OCI-LY7 (cell line): ENCODE data around the gene PIGN. TPM values are rescaled to one million over a fixed set of nuclear protein-coding genes. Genes with fewer than 3 reads are reported as not detected.
A peak's percentile ranks its signal among the peaks of the same experiment; 100 is the strongest.

Source experiments
- BruUV-seq: library from RNA; stranded (reverse); fragments of 400-500 nt; replicated peaks from 2 replicates; lab custom pipeline; 2021; lab: Mats Ljungman, UMichigan
- CTCF ChIA-PET: fragments of 300-600 bp; sonication (Branson Sonifier 250); formaldehyde crosslinking; loops from one replicate; lab custom pipeline; 2022; ENCODE audit warnings: antibody characterized with exemption; ENCODE audit not compliant: unreplicated experiment; lab: Charles Lee
- POLR2A ChIA-PET: fragments of 300-600 bp; sonication (Branson Sonifier 250); formaldehyde crosslinking; loops from one replicate; lab custom pipeline; 2022; ENCODE audit warnings: antibody characterized with exemption; lab: Charles Lee
- DNase-seq: peaks from one replicate; pipeline ENCODE4 v3.0.0-alpha.2; 2015; ENCODE audit warnings: low spot score
- H2AFZ ChIP-seq: fragments of 200-600 bp; sonication (generic), shearing (Covaris generic); 2 replicates; pipeline ENCODE4 v1.6.1; 2014; ENCODE audit warnings: mild to moderate bottlenecking, antibody characterized with exemption, low read length, moderate library complexity
- H3K27ac ChIP-seq: fragments of 200-600 bp; sonication (generic); 2 replicates; pipeline ENCODE4 v1.5.1; 2014; ENCODE audit warnings: mixed run types, low read depth, mild to moderate bottlenecking, moderate library complexity, low read length, inconsistent platforms; ENCODE audit not compliant: poor library complexity, severe bottlenecking
- H3K36me3 ChIP-seq: fragments of 200-600 bp; sonication (generic); 2 replicates; pipeline ENCODE4 v1.6.1; 2014; ENCODE audit warnings: mild to moderate bottlenecking, antibody characterized with exemption, low read length, moderate library complexity, mixed read lengths; ENCODE audit not compliant: insufficient read depth
- H3K4me1 ChIP-seq: fragments of 200-600 bp; sonication (generic); 2 replicates; pipeline ENCODE4 v1.5.1; 2014; ENCODE audit warnings: mild to moderate bottlenecking, low read length; ENCODE audit not compliant: insufficient read depth, poor library complexity, severe bottlenecking
- H3K4me2 ChIP-seq: fragments of 200-600 bp; sonication (generic); 2 replicates; pipeline ENCODE4 v1.6.1; 2014; ENCODE audit warnings: mild to moderate bottlenecking, low read length
- H3K4me3 ChIP-seq: fragments of 200-600 bp; sonication (generic); 2 replicates; pipeline ENCODE4 v1.5.1; 2014; ENCODE audit warnings: mild to moderate bottlenecking, low read depth, low read length; ENCODE audit not compliant: poor library complexity, severe bottlenecking
- H3K79me2 ChIP-seq: fragments of 200-600 bp; sonication (generic); 2 replicates; pipeline ENCODE4 v1.6.1; 2016; ENCODE audit warnings: low read depth, mild to moderate bottlenecking, low read length, moderate library complexity, mixed read lengths; ENCODE audit not compliant: insufficient read depth
- H3K9me2 ChIP-seq: fragments of 200-600 bp; sonication (generic); 2 replicates; pipeline ENCODE4 v1.6.1; 2016; ENCODE audit warnings: mild to moderate bottlenecking, low read length, mixed read lengths; ENCODE audit not compliant: insufficient read depth
- H3K9me3 ChIP-seq: fragments of 200-600 bp; sonication (generic); 2 replicates; pipeline ENCODE4 v1.6.1; 2014; ENCODE audit warnings: mild to moderate bottlenecking, mixed run types, low read length, mixed read lengths
- H4K20me1 ChIP-seq: fragments of 200-600 bp; sonication (generic); 2 replicates; pipeline ENCODE4 v1.6.1; 2014; ENCODE audit warnings: mild to moderate bottlenecking, antibody characterized with exemption, low read length, moderate library complexity, mixed read lengths; ENCODE audit not compliant: insufficient read depth
- CTCF ChIP-seq: fragments of 200-600 bp; sonication (generic); conservative IDR thresholded peaks from 2 replicates; pipeline ENCODE4 v1.5.1; 2014; ENCODE audit warnings: mild to moderate bottlenecking, antibody characterized with exemption, low read length, moderate library complexity, mixed read lengths
- EZH2phosphoT487 ChIP-seq: fragments of 200-600 bp; sonication (generic); IDR thresholded peaks from 2 replicates; pipeline ENCODE4 v1.6.1; 2018; ENCODE audit warnings: low read depth, borderline replicate concordance, mild to moderate bottlenecking, mixed run types, antibody characterized with exemption, low read length, moderate library complexity, mixed read lengths
- intact Hi-C: fragments of 100-400 bp; cut with micrococcal nuclease; formaldehyde crosslinking; loops from one replicate; pipeline ENCODE4 v1.10.0; 2022; ENCODE audit not compliant: unreplicated experiment
- total RNA-seq, 2 experiments: library from RNA; depleted of rRNA in 1 of 2; stranded (reverse); fragments of >200 nt in 1 of 2; shearing (Covaris generic) in 1 of 2; gene quantifications; 2 replicates each; pipeline ENCODE4 v1.2.3, GENCODE V29; 2014 to 2022

Gene PIGN
- total RNA-seq, 2 experiments from 2014 or later, result 10.9 to 23.7 TPM

- peak; percentile 39 for DNase-seq
- ChIA-PET CTCF (interaction anchor here (1.2 kb wide), 1 partner anchor 62 kb away, joined by 4 read pairs; no protein-coding TSS in a partner anchor), POLR2A (interaction anchor here (1.5 kb wide), 1 partner anchor 10 kb away, joined by 5 read pairs; no protein-coding TSS in a partner anchor)
- Histone ChIP-seq H3K79me2 (peaks cover 80% of the 10 kb centered on the region), H3K9me3 (no peaks in the 10 kb centered on the region), H2AFZ (peak overlapping the region; percentile 80), H3K4me2 (peak overlapping the region; percentile 83), H3K36me3 (peaks cover 7% of the 10 kb centered on the region), H3K9me2 (no peaks in the 10 kb centered on the region), H4K20me1 (peaks cover 5% of the 10 kb centered on the region; the same call in 1 of the 2 replicates), H3K27ac (peak overlapping the region; percentile 58), H3K4me1 (peaks cover 20% of the 10 kb centered on the region), H3K4me3 (peak overlapping the region; percentile 99)
- TF ChIP-seq CTCF (peak; percentile 48), EZH2phosphoT487 (no peak)
- intact Hi-C loops, result loop anchor here (5.0 kb wide), 1 partner anchor 334 kb away; the partner anchor contains the start of gene ZCCHC2
- no TSS peak for BruUV-seq
Measured at GRCh38 chr18:62187543-62188510, 971 bp upstream of the PIGN start.

- POLR2A ChIA-PET, result interaction anchor here (0.9 to 1.5 kb wide), 3 partner anchors 12 to 63 kb away, joined by 3 to 5 read pairs (median 3); no protein-coding TSS in a partner anchor
- CTCF ChIA-PET, result no interaction called here
- intact Hi-C loops, result loop anchor here (5.0 kb wide), 1 partner anchor 336 kb away; the partner anchor contains the start of gene ZCCHC2
Measured at GRCh38 chr18:62186499-62186773, 420 bp downstream of the PIGN start.

More at GRCh38 chr18:62186499-62186773, 420 bp downstream of the PIGN start:
- peak overlapping the region; percentile 71 for H3K4me2 ChIP-seq
- H3K36me3 ChIP-seq, result peaks cover 4% of the 10 kb centered on the region
- TF ChIP-seq EZH2phosphoT487 (no peak), CTCF (no peak)
- peak overlapping the region; percentile 65 for H2AFZ ChIP-seq
- no peaks in the 10 kb centered on the region for H3K9me2 ChIP-seq
- H3K9me3 ChIP-seq, result no peaks in the 10 kb centered on the region
- peak overlapping the region; percentile 99 for H3K4me3 ChIP-seq
- peak overlapping the region; percentile 23 for H3K27ac ChIP-seq
- TSS peak; percentile 83 for BruUV-seq
- H3K4me1 ChIP-seq, result peaks cover 34% of the 10 kb centered on the region
- H4K20me1 ChIP-seq, result peaks cover 5% of the 10 kb centered on the region; the same call in 1 of the 2 replicates
- no peak for DNase-seq
- peaks cover 67% of the 10 kb centered on the region for H3K79me2 ChIP-seq
